ENCODE data around the gene TBC1D22A.

Gene TBC1D22A

GRCh38 chr22:47022475-47022874 is 260.0 kb downstream of the TBC1D22A start:
- Histone ChIP-seq H3K36me3 (ENCODE audit: insufficient read depth, low read length) (peaks cover 24% of the 10 kb centered on the region), H3K79me2 (ENCODE audit: insufficient read depth, low read length) (no peaks in the 10 kb centered on the region), H3F3A (ENCODE audit: insufficient read depth, low read length) (no peaks in the 10 kb centered on the region), H4K20me1 (ENCODE audit: insufficient read depth, low read length) (no peaks in the 10 kb centered on the region), H3K9ac (ENCODE audit: low read length) (no peak overlapping the region), H3K4me3 (ENCODE audit: low read depth, low read length, poor library complexity, severe bottlenecking) (no peak overlapping the region), H3K4me2 (ENCODE audit: low read length) (no peak overlapping the region), H3K27ac (ENCODE audit: low read depth, low read length, poor library complexity, severe bottlenecking) (no peak overlapping the region), H3K9me3 (ENCODE audit: low read length) (peaks cover 25% of the 10 kb centered on the region), H3K4me1 (ENCODE audit: insufficient read depth, low read length, severe bottlenecking) (no peaks in the 10 kb centered on the region), H3K9me2 (ENCODE audit: low read depth, low read length) (no peaks in the 10 kb centered on the region), H2AFZ (ENCODE audit: low read length) (no peak overlapping the region), H3K27me3 (ENCODE audit: insufficient read depth, low read length) (no peaks in the 10 kb centered on the region)
- TF ChIP-seq CTCF (IDR thresholded peaks at IDR 0.05; ENCODE audit: low read length): no peak

- H3K9ac ChIP-seq (ENCODE audit: low read length): no peak overlapping the region
- H3K9me3 ChIP-seq (ENCODE audit: low read length): peaks cover 24% of the 10 kb centered on the region
- no peak overlapping the region for H3K4me3 ChIP-seq (ENCODE audit: low read depth, low read length, poor library complexity, severe bottlenecking)
- H3K27me3 ChIP-seq (ENCODE audit: insufficient read depth, low read length): no peaks in the 10 kb centered on the region
- no peak overlapping the region for H2AFZ ChIP-seq (ENCODE audit: low read length)
- H3K79me2 ChIP-seq (ENCODE audit: insufficient read depth, low read length): no peaks in the 10 kb centered on the region
- H3K4me2 ChIP-seq (ENCODE audit: low read length): no peak overlapping the region
- no peaks in the 10 kb centered on the region for H3K4me1 ChIP-seq (ENCODE audit: insufficient read depth, low read length, severe bottlenecking)
- H3K36me3 ChIP-seq (ENCODE audit: insufficient read depth, low read length): peaks cover 24% of the 10 kb centered on the region
- H3K9me2 ChIP-seq (ENCODE audit: low read depth, low read length): no peaks in the 10 kb centered on the region
- H3K27ac ChIP-seq (ENCODE audit: low read depth, low read length, poor library complexity, severe bottlenecking): no peak overlapping the region
- H4K20me1 ChIP-seq (ENCODE audit: insufficient read depth, low read length): no peaks in the 10 kb centered on the region
- H3F3A ChIP-seq (ENCODE audit: insufficient read depth, low read length): no peaks in the 10 kb centered on the region
- no peak for TF ChIP-seq EZH2 (IDR thresholded peaks at IDR 0.05; ENCODE audit: borderline replicate concordance, low read length)
Measured at GRCh38 chr22:47023871-47024270, 261.4 kb downstream of the TBC1D22A start.

DNA sequence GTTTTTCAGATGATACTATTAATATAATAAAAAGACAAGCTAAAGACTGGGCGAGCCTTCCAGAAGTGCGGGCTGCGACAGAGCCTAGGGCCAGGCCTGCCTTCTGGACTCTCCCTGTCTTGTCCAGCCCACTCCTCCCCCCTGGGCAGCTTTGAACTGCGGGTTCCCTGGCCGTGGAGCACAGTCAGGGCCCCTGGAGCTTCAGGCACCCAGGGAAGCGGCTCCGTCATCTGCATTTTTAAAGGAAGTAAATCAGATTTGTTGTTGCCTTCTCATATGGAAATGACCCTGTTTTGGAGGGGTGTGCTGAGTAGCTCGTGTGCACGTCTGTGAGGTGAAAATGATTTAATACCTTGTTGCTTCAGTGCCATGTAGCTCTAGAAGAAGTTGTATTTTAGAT is 265.3 kb downstream of the TBC1D22A start:
- H3K36me3 ChIP-seq (ENCODE audit: insufficient read depth, low read length): peaks cover 12% of the 10 kb centered on the region
- no peak overlapping the region for H3K9ac ChIP-seq (ENCODE audit: low read length)

More for the DNA sequence above, 265.3 kb downstream of the TBC1D22A start:
- Histone ChIP-seq H3K4me3 (ENCODE audit: low read depth, low read length, poor library complexity, severe bottlenecking) (no peak overlapping the region), H3K27ac (ENCODE audit: low read depth, low read length, poor library complexity, severe bottlenecking) (no peak overlapping the region), H3K79me2 (ENCODE audit: insufficient read depth, low read length) (no peaks in the 10 kb centered on the region), H3K27me3 (ENCODE audit: insufficient read depth, low read length) (no peaks in the 10 kb centered on the region), H3K4me1 (ENCODE audit: insufficient read depth, low read length, severe bottlenecking) (no peaks in the 10 kb centered on the region), H3K9me3 (ENCODE audit: low read length) (no peaks in the 10 kb centered on the region), H3F3A (ENCODE audit: insufficient read depth, low read length) (no peaks in the 10 kb centered on the region), H2AFZ (ENCODE audit: low read length) (no peak overlapping the region), H3K4me2 (ENCODE audit: low read length) (no peak overlapping the region), H4K20me1 (ENCODE audit: insufficient read depth, low read length) (no peaks in the 10 kb centered on the region), H3K9me2 (ENCODE audit: low read depth, low read length) (no peaks in the 10 kb centered on the region)
- no peak for TF ChIP-seq EZH2 (IDR thresholded peaks at IDR 0.05; ENCODE audit: borderline replicate concordance, low read length)
- no peak for TF ChIP-seq CTCF (IDR thresholded peaks at IDR 0.05; ENCODE audit: low read length)
